Astrocyte of the cerebellum (primary cell): ENCODE measurements around the gene JSRP1.

Experiments used
- DNase-seq: peaks from one replicate; pipeline ENCODE4 v3.0.0-alpha.2; 2011; ENCODE audit warnings: low read depth
- H3K4me3 ChIP-seq: 2 replicates; pipeline ENCODE4 v1.5.1; 2011; ENCODE audit warnings: mild to moderate bottlenecking, low read depth, low read length, moderate library complexity
- in situ Hi-C: cut with HindIII; loops from 2 replicates; pipeline ENCODE4 v1.10.0; 2017; ENCODE audit warnings: low sequenced_read_pairs
- TF ChIP-seq, protein P1 (sequence below): IDR thresholded peaks from 2 replicates; pipeline ENCODE4 v1.5.1; 2012; ENCODE audit warnings: low read length, low read depth, moderate library complexity, mild to moderate bottlenecking; ENCODE audit errors: missing control alignments

JSRP1 gene

DNA sequence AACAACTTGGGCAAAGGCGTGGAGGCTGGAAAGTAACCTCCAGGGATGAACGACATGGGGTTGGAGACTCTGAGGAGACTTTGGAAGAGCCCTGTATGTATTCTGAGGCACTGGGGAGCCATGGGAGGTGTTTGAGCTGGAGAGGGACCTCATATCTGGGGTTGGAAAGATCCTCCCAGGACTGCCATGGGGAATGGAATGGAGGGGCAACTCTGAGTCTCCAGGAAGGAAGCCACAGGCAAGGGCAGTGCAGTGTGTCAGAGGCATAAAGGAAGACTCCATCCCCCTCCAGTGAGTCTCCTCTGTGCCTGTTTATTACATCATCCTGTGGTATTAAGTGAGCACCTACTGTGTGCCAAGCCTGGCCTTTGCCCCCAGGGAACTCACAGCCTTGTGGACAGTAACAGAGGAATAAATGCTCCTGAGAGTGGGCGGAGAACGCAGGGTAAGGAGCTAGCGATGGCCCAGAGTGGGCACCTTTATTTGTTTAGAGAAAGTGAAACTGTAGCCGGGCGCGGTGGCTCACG, 18.0 kb upstream of the JSRP1 start:
- no peak for DNase-seq
- TF ChIP-seq, protein P1, sequence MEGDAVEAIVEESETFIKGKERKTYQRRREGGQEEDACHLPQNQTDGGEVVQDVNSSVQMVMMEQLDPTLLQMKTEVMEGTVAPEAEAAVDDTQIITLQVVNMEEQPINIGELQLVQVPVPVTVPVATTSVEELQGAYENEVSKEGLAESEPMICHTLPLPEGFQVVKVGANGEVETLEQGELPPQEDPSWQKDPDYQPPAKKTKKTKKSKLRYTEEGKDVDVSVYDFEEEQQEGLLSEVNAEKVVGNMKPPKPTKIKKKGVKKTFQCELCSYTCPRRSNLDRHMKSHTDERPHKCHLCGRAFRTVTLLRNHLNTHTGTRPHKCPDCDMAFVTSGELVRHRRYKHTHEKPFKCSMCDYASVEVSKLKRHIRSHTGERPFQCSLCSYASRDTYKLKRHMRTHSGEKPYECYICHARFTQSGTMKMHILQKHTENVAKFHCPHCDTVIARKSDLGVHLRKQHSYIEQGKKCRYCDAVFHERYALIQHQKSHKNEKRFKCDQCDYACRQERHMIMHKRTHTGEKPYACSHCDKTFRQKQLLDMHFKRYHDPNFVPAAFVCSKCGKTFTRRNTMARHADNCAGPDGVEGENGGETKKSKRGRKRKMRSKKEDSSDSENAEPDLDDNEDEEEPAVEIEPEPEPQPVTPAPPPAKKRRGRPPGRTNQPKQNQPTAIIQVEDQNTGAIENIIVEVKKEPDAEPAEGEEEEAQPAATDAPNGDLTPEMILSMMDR, result no peak
- in situ Hi-C loops, result no loop called here
- H3K4me3 ChIP-seq, result no peak overlapping the region

DNA sequence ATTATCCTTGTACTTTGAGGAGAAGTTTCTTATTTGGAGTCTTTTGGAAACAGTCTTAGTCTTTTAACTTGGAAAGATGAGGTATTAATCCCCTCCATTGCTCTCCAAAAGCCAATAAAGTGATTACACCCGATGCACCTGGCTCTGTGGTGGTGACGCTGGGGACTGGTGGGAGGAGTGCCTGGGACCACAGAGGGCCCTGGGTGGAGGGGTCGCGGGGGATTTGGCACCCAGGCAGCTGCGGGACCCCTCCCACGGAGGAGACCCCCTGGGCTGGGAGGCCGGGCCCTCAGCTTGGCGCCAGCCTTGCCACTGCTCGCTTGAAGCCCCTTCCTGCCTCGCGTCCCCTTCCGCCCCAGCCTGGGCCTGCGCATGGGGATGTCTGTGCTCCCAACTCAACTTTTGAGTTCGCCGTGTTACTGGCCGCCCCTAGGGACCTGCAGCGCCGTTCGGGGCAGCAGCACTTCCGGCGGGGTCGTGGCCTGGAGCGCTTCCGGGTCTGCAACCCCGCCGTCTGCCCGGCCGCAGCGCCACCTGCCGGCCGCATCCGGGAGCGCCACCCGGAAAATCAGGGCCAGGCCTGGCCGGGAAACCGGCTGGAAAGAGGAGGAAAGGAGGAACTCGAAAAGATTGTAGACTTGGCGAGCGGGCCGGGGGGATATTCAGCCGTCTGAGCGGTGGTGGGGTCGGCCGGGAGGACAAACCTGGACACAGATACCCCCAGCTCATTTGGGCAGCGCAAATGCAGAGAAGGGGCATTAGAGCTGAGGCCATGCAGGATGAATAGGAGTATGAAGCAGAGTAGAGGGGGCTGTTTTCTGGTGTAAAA, 17.4 kb upstream of the JSRP1 start:
- TF ChIP-seq, protein P1, result peak; percentile 91
- no peak for DNase-seq
- H3K4me3 ChIP-seq, result peak overlapping the region; percentile 17
- in situ Hi-C loops, result no loop called here

DNA sequence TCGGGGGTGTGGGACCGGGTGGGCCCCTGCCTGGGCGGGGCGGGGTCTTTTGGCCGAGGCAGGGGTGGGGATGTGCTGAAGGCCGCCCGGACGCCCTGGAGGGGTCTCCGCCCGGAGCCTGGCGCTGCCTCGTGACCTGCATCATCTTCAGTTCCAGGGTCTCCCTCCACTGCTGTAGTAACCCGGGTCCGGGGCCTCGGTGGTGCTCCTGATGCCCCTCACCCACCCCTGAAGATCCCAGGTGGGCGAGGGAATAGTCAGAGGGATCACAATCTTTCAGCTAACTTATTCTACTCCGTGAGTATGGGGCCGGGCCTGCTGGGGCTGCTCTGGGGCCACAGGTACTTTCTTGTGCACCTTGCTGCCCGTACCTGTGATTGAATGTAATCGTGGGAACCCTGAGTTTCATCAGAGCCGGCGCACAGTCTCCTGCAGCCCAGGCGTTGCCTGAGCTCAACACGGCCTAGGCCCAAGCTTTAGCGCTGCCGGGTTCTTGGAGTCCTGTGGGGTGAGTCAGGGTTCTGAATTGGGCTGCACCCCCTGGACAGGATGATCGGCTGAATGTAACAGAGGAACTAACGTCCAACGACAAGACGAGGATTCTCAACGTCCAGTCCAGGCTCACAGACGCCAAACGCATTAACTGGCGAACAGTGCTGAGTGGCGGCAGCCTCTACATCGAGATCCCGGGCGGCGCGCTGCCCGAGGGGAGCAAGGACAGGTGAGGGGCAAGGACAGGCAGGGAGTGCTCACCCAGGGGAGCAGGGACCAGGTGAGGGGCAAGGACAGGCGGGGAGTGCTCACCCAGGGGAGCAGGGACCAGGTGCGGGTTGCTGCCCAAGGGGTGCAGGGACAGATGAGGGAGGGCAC, 15.3 kb upstream of the JSRP1 start:
- in situ Hi-C loops, result no loop called here
- TF ChIP-seq, protein P1, result no peak
- DNase-seq, result peak; percentile 44
- peak overlapping the region; percentile 99 for H3K4me3 ChIP-seq

DNA sequence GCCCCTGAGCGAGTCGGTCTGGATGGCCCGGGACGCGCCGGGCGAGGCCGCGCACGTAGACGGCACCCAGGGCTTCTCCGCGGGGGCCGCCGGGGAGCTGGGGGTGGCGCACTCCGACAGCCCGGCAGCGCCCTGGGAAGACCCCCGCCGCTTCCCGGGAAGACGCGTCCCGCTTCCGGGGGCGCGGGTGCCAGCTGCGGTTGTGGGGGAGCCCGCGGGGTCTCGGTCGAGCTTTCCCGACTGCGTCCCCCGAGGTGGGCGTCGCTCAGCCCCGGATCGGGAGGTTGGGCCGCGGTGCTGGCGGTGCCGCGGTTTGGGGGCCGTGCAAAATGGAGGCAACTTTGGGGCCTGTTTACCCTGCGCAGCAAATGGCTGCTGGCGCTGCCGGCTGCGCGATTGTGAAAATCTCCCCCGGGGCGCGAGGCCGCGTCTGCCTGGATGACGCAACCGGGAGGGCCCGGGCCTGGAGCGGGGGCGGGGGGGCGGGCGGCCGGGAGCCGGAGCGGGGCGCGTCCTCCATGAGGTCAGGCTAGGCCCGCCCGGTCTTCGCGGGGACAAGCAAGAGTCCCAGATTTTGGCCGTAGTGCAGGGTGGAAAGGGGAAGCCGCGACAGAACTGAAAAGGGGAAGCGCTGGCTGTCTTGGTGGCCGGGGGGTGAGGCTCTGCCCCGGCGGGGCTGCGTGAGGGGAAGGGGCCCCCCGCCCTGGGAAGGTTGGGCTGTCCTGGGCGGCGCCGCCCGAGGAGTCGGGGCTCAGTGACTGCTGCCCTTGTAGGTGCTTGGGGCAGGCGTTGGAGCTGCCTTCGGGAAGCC, 14.4 kb upstream of the JSRP1 start:
- in situ Hi-C loops, result no loop called here
- TF ChIP-seq, protein P1, result no peak
- H3K4me3 ChIP-seq, result peak overlapping the region; percentile 99
- peak; percentile 40 for DNase-seq

DNA sequence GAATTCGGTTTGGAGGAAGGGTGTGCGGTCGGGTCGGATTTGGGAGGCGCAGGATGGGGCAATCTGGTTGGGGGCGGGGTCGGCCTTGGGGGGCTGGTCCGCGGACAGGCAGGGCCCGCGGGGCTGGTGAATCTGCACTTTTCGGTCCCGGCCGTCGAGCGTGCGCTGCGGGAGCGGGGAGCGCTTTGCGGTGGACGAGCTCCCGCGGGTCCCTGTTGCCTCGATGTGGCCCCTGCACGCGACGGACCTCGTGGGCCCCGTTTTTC, 13.9 kb upstream of the JSRP1 start:
- TF ChIP-seq, protein P1, result no peak
- in situ Hi-C loops, result no loop called here
- H3K4me3 ChIP-seq, result peak overlapping the region; percentile 99
- no peak for DNase-seq
